Hematopoietic multipotent progenitor cell treated with erythropoietin and hydrocortisone succinate and interleukin-3 and kit ligand, for 17 days (in vitro differentiated cells): Measurements from ENCODE around the gene TIGD4.

ENCODE experiments used
- DNase-seq: peaks from one replicate; pipeline ENCODE4 v3.0.0-alpha.2; 2015; ENCODE audit warnings: low spot score

Gene TIGD4

DNA sequence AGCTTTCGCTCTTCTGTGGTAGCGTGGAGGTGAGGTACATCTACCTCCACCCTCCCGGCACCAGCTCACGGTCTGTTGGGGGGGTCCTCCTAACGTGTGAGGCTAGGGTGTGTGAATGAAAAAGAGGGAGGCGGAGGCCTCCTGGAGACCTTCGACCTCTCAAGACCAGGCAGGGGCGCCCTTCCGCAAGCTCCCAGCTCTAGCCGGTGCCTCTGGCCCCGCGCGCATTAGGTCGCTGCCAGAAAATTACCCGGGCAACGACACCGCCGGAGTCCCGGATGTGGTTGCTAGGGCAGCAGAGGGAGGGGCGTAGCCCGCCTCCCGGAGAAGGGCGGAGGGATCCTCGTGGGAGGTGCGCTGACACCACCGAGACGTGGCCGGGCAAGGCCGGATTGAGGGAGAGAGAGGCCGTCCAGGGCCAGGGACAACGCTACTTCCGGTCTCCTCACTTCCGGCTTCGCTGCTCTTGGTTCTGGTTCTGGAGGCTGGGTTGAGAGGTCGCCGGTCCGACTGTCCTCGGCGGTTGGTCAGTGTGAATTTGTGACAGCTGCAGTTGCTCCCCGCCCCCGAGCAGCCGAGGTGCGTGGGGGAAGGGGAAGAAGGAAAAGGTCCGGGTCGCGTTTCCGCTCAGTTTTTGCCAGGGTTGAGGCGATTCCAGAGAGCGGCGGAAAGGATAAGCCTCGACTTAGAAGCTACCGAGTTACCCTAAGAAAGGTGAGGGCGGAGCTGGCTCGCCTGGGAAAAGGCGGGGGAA lies at the start of gene TIGD4, which contains the start of gene ARFIP1:
Gene TIGD4 (minus strand): TSS at position 218 of the 754 bp plus-strand sequence. CDS start 8,726 bp downstream, outside the sequence.
Gene ARFIP1 (plus strand): TSS at position 442 of the 754 bp plus-strand sequence. CDS start 49,680 bp downstream, outside the sequence.
- DNase-seq: peak; percentile 96

DNA sequence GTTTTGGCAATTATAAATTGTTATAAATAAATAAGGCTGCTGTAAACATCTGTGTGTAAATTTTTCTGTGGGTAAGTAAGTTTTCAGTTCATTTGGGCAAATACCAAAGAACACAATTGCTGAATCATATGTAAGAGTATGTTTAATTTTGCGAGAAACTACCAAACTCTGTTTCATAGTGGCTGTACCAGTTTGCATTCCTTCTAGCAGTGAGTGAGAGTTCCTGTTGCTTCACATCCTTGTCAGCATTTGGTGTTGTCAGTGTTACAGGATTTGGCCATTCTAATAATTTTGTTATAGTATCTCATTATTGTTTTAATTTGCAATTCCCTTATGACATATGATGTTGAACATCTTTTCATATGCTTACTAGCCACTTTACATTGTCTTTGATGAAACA lies 48.6 kb upstream of the TIGD4 start:
- no peak for DNase-seq

DNA sequence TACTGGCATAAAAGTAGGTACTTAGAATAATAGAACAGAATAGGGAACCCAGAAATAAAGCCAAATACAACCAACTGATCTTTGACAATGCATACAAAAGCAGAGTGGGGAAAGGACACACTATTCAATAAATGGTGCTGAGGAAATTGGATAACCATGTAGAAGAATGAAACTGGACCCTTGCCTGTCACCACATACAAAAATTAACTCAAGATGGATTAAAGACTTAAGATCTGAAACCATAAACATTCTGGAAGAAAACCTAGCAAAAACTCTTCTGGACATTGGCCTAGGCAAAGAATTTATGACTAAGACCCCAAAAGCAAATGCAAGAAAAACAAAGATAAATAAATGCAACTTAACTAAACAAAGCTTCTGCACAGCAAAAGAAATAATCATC lies 45.8 kb upstream of the TIGD4 start:
- no peak for DNase-seq

DNA sequence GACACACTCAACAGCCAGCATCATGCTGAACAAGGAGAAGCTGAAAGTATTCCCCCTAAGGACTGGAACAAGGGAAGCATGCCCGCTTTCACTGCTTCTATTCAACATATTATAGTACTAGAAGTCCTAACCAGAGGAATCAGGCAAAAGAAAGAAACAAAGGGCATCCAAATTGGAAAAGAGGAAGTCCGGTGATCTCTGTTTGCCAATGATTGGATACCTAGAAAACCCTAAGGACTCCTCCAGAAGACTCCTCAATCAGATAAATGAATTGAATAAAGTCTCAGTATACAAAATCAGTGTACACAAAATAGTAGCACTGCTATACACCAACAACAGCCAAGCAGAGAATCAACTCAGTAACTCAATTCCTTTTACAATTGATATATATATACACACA lies 45.0 kb upstream of the TIGD4 start:
- DNase-seq: no peak

DNA sequence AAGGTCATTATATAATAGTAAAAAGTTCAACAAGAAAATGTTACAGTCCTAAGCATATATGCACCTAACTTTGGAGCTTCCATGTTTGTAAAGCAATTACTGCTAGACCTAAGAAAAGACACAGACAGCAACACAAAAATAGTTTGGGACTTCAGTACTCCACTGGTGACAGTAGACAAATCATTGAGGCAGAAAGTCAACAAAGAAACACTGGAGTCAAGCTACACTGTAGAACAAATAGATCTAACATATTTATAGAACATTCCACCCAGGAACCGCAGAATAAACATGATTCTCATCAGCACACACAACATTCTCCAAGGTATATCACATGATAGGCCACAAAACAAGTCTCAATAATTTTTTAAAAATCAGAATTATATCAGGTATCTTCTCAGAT lies 42.8 kb upstream of the TIGD4 start:
- DNase-seq: no peak

DNA sequence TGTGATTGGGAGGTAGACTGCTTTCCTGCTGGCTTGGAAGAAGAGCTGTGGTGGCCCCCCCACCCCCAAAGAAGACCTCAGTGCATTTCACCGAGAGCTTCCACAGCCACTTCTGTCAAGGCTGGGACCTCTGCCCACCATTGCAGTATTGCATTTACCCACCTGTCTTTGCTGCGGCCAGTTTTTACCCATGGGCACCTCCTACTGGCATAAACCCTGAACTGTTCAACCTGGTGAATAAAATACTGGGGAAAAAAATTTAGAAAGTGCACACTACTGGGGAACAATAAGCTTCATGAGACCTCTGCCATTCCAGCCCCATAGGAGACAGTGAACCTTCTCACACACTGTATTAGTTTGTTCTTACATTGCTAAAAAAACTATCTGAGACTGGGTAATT lies 40.5 kb upstream of the TIGD4 start:
- no peak for DNase-seq

DNA sequence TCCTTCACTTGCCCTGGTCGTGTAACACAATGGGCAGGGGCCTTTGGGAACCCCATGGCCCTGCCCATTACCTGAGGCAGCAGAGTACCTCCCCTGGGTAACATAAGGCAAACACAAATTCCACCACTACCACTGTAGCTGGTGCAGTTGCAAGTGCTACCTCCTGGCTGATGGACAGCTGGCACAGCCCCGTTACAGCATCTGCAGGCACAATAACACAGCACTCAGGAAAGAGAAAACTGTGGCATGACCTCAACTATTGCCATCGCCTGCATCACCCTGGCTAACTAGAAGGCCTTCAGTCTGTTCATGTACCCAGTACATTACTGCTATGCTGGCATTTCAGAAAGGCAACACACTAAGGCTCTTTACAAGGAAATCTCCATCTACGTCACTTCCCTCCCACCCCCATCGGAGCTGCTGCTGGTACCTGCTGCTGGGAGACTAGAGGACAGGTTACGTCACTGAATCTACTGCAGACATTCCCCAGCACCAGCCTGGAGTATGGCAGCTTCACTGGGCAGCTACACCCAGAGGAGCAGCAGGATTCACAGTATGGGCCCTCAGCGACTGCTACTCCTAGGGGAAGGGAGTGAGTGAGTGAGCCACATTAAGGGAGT lies 39.6 kb upstream of the TIGD4 start:
- DNase-seq: no peak

DNA sequence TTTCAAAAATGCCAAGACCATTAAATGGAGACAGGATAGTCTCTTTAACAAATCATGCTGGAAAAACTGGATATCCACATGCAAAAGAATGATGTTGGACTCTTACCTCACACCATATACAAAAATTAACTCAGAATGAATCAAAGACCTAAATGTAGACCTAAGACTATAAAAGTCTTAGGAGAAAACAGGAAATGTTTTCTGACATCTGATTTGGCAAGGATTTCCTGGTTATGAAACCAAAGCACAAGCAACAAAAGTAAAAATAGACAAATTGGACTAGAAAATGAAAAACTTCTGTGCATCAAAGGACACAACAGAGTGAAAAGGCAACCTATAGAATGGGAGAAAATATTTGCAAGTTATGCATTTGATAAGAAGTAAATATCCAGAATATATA lies 37.8 kb upstream of the TIGD4 start:
- DNase-seq: no peak

DNA sequence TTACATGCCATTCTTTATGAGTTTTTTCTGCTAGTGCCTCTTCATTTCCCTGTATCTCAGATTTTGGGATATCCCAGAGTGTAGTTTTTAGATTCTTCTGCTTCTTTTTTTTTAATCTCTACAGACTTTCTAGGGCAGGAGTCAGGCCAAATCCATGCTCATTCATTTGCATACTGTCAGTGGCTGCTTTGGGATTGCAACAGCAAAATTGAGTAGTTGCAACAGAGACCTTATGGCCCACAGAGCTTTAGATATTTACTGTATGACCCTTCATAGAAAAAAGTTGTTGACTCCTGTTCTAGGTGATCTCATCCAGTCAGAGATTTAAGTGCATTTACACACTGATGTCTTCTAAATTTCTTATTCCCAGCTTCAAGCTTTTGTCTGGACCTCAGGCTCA lies 35.5 kb upstream of the TIGD4 start:
- no peak for DNase-seq

DNA sequence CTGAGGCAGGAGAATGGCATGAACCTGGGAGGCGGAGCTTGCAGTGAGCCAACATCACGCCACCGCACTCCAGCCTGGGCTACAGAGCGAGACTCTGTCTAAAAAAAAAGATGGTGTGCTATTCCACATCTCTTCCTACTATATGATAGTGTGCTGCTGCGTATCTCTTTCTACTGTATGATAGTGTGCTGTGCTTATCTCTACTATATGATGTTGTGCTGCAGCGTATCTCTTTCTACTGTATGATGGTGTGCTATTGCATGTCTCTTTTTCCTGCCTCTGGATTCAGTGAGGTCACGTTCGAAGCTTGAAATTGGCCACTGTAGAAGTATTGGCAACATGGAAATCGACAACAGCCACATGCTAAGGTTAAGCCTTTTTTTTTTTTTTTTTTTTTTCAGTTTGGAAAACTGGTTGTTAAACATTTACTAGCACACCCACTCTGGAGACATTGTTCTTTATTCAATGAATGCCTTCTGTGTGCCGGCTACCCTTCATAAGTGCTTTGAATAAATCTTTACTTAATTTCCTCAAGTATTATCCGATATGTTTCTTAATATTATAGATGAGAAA lies 31.3 kb upstream of the TIGD4 start:
- DNase-seq: no peak

DNA sequence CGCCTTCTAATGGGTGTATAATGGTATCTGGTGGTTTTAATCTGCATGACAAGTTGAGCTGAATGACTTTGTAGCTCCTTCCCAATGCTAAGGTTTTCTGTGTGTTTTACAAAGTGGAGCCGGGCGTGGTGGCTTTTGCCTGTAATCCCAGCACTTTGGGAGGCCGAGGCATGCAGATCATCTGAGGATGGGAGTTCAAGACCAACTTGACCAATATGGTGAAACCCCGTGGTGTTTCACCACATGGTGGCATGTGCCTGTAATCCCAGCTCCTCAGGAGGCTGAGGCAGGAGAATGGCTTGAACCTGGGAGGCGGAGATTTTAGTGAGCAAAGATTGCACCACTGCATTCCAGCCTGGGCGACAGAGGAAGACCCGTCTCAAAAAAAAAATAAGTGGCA lies 29.1 kb upstream of the TIGD4 start:
- no peak for DNase-seq

DNA sequence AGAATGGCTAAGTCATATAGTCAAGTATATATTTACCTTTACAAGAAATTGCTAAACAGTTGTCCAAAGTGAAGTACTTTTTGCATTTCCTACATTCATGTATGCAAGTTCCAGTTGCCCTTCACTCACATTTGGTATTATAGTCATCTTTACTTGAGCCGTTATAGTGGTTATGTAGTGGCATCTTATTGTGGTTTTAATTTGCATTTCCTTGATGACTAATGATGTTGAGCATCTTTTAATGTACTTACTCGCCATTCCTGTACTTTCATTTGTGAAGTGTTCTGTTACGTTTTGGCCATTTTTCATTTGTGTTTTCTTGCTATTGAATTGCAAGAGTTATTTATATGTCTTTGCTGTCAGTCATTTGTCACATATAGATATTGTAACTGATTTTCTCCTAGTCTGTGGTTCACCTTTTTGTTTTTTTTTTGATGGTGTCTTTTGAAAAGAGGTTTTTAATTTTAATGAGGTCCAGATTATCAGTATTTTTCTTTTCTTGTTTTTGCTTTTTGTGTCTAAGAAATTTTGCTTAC lies 27.8 kb upstream of the TIGD4 start:
- no peak for DNase-seq

DNA sequence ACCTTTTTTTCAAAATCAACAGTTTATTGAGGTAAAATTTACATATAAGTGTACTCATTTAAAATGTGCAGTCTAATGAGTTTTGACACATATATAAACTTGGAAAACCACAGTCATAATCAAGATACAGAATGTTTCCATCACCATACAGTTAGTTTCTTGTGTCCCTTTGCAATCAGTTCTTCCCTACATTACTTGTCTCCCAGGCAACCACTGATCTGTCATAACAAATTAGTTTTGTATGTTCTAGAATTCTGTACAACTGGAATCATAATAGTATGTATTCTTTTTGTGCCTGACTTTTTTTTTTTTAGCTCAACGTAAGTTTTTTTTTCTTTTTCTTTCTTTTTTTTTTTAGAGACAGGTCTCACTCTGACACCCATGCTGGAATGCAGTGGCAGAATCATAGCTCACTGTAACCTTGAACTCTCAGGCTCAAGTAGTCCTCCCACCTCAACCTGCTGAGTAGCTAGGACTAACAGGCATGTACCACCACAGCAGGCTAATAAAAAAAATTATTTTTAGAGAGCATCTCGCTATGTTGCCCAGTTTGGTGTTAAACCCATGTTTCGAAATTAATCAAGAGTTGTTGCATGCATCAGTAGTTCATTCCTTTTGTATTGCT lies 27.1 kb upstream of the TIGD4 start:
- no peak for DNase-seq

DNA sequence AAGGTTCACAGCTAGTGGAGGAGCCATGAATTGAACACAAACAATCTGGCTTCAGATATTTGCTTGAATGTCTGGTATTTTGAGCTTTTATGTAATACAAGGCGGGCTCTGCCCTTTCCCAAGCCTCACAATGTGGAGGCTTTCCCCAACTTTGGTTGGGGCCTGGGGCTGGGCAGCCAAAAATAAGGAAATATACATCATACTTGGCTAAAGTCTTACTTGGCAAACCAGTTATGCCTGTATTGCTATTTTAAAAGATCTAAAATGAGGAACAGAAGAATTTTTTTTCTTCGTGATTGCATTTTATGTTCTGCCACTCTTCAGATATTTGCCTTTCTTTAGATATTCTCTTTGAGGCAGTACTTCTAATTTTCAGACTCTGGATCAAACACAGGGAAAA lies 26.3 kb upstream of the TIGD4 start:
- no peak for DNase-seq

DNA sequence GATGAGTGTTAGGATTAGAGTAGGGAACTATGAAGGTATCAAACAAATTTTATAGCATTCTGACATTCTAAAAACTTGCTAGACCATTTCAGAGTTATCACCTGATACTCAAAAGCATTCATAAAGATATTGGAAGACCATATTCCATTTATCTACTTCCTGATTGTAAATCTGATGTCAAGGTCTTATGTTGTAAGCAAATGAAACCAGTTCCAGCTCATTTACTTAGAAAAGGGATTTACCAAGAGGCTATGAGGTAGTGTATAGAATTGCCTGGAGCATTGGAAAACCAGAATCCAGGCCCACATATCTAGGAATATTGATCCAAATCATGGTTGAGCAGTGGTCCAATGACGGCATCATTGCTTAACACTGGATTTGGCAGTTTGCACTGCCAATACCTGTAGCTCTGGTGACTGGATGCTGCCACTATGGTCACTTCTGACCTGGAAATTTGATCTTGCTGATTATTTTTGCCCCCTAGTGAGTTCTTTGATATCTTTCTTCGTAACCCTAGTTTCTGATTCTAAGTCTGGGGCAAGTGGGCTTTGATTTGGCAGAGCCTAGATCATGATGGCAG lies 25.6 kb upstream of the TIGD4 start:
- no peak for DNase-seq

DNA sequence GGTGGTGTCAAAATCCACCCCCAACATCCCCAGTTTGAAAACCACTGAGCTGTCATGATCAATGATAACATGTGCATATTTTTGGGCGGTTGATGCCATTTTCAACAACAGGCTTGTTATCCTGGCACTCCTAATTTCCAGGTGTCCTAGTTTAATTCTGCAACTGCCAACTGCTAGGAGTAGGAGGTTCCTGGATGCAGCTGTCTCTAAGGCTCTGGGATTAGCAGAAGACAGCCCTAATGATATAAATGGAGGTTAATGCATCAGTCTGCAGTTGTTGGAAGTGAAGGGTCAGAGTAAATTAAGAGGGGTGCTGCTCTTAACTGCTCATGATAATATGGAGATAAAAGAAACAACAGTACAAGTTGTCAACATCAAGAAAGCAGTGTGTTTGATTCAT lies 24.0 kb upstream of the TIGD4 start:
- no peak for DNase-seq

DNA sequence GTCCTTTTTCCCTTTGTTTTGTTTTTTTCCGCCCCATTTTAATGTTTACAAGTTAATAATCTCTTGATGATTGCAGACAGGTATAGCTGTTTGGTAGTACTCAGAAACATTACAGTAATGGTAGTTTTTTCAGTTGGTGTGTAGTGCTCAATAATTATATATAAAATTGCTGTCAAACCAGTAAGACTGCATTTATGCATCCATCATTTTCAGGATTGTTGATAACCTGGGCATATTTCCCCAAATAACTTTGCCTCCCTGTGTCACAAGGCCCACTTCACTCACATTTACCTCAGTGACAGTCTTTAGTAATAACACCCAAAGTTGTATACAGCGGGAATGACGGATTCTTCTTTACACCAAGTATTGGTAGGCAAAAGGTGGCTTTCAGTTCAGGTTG lies 16.4 kb upstream of the TIGD4 start:
- no peak for DNase-seq

DNA sequence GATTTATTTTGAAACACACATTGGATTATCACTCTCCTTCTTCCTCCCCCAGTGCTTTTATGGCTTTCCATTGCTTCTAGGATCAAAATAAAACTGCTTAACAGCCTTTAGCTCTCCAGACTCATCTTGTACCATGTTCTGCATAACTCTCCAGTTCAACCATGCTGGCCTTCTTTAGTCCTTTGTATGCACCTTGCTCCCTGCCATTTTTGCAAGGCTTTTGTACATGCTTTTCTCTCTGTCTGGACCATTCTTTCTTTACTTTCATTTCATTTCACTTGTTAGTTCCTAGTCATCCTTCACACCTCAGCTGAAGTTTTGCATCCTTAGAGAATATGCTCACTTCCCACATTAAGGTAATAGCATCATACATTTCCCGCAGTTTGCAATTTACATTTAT lies 7.1 kb upstream of the TIGD4 start:
- no peak for DNase-seq

DNA sequence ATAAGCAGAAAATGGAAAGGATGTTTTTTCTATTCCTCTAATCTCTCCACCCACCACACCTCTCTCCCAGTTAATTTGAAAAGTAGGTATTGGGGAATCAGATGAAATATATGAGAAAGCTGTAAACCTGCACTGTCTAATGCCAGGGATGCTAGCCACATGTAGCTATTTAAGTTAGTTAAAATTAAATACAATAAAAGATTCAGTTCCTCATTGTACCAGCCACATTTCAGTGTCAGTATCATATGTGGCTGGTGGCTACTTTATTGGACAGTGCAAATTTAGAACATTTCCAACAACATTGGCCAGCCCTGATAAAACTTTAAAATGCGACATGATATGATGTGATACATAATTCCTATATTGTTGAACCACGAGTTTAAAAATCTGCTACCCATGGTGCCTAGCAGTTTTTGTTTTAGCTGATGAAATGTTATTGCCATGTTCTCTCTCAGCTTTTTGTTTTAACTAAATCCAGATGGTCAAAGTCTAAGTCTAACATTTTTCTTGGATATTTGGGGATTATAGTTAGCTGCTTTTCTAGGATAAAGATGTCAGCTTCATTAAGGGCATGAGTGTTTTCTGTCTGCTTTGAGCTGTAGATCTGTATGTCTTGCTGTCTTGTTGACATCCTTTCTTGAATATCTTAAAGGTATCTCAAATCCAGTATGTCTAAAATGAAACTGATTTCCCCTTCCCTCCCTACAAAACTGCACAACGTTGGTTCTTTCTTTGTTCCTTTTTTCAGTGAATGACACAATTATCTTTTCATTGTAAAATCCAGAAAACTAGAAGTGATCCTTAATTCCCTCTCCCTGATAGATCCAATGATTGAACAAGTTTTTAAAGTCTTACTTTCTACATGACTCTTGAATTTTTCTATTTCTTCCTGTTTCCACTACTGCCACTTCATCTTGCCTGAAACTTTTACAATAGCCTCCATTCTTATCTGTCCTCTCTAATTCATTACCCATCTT lies 6.4 kb upstream of the TIGD4 start:
- DNase-seq: no peak

DNA sequence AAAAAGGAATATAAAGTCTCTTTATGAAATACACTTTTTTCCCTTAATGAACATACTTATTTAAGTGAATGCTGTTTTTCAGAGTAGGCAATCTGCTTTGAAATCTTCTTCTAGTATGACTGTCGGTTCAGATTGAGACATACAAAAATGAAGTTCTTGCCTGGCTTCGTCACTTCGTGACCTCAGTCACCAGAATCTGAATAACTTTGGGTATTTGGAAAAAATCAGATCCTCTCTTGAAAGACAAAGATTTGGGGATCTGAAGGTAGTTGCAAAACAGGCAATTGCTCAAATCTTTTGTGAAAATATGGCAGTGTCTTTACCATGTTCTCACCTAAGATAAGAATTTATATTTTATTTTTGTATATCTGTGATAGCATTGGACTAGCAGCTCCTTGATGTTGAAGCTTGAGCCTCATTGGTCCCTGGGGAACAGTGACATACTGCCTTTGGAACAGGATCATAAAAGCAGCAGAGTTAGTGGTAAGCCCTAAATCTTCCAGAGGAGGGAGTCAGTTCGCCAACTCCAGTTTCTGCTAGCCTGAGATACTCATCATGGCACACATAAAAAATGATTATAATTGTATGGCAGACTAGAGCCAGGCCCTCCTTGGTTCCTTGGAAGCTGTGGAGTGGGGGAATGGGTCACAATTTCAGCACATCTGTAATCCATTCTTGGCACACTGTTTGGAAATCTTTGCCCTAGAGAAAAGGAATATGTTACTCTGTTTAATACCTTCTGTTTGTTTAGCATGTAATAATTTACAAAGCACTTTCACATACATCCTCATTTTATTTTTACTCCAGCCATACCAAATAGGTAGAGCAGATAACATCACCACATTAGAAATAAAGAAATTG lies 5.2 kb upstream of the TIGD4 start:
- no peak for DNase-seq
